WTC11 (cell line): ENCODE measurements around the gene PDE4B. TPM values are rescaled to one million over a fixed set of nuclear protein-coding genes. Genes with fewer than 3 reads are reported as not detected.

Experiments
- ATAC-seq: fragments of 200-7000 bp; cut with Tn5 transposase; 2 replicates; pipeline ENCODE4 v1.10.0; 2021; ENCODE audit warnings: mild to moderate bottlenecking, moderate library complexity
- CTCF ChIA-PET: fragments of 300-600 bp; sonication (Branson Sonifier 250); formaldehyde crosslinking; loops from one replicate; lab custom pipeline; 2021; ENCODE audit warnings: antibody characterized with exemption; lab: Charles Lee
- POLR2A ChIA-PET: fragments of 350-600 bp; sonication (Branson Sonifier 250); formaldehyde crosslinking; loops from one replicate; lab custom pipeline; 2021; ENCODE audit warnings: antibody characterized with exemption; lab: Charles Lee
- DNase-seq: peaks from one replicate; pipeline ENCODE4 v3.0.0; 2021; ENCODE audit warnings: low spot score
- H3K27ac Mint-ChIP-seq: 2 replicates; pipeline ENCODE4 v1.8.0; 2021; ENCODE audit warnings: mixed read lengths
- H3K27me3 Mint-ChIP-seq: 2 replicates; pipeline ENCODE4 v1.8.0; 2021; ENCODE audit warnings: low read depth, mild to moderate bottlenecking, moderate library complexity, mixed read lengths
- H3K36me3 Mint-ChIP-seq: 2 replicates; pipeline ENCODE4 v1.8.0; 2021; ENCODE audit warnings: mixed read lengths
- H3K4me1 Mint-ChIP-seq: 2 replicates; pipeline ENCODE4 v1.8.0; 2022; ENCODE audit warnings: mixed read lengths
- H3K4me3 Mint-ChIP-seq: 2 replicates; pipeline ENCODE4 v1.8.0; 2021; ENCODE audit warnings: mild to moderate bottlenecking, moderate library complexity, mixed read lengths
- H3K9me3 Mint-ChIP-seq: 2 replicates; pipeline ENCODE4 v1.8.0; 2021; ENCODE audit warnings: mixed read lengths
- CBFB ChIP-seq: sonication (generic); formaldehyde crosslinking; IDR thresholded peaks from 2 replicates; pipeline ENCODE4 v1.8.1; 2022; ENCODE audit warnings: mild to moderate bottlenecking, low read depth, missing genetic modification reagents
- CREB1 ChIP-seq: sonication (generic); formaldehyde crosslinking; IDR thresholded peaks from 2 replicates; pipeline ENCODE4 v1.8.0; 2023; ENCODE audit warnings: mild to moderate bottlenecking, missing genetic modification reagents
- CREM ChIP-seq: sonication (generic); formaldehyde crosslinking; IDR thresholded peaks from 2 replicates; pipeline ENCODE4 v1.8.1; 2022; ENCODE audit warnings: mild to moderate bottlenecking, missing genetic modification reagents, moderate library complexity
- ESRRA ChIP-seq: sonication (generic); formaldehyde crosslinking; IDR thresholded peaks from 2 replicates; pipeline ENCODE4 v1.8.1; 2022; ENCODE audit warnings: mild to moderate bottlenecking, missing genetic modification reagents, borderline replicate concordance
- ETV6 ChIP-seq: sonication (generic); formaldehyde crosslinking; IDR thresholded peaks from 2 replicates; pipeline ENCODE4 v1.8.1; 2022; ENCODE audit warnings: mild to moderate bottlenecking, missing genetic modification reagents
- FOXJ3 ChIP-seq: sonication (generic); formaldehyde crosslinking; IDR thresholded peaks from 2 replicates; pipeline ENCODE4 v1.9.0; 2021; ENCODE audit warnings: missing genetic modification reagents, mild to moderate bottlenecking, borderline replicate concordance
- FOXK1 ChIP-seq: sonication (generic); formaldehyde crosslinking; IDR thresholded peaks from 2 replicates; pipeline ENCODE4 v1.8.0; 2022; ENCODE audit warnings: mild to moderate bottlenecking, moderate library complexity, missing genetic modification reagents
- GABPB1 ChIP-seq: sonication (generic); formaldehyde crosslinking; IDR thresholded peaks from 2 replicates; pipeline ENCODE4 v1.8.1; 2023; ENCODE audit warnings: mild to moderate bottlenecking, missing genetic modification reagents
- HMGA2 ChIP-seq: fragments of 250-450 bp; sonication (Bioruptor Pico); IDR thresholded peaks from 2 replicates; pipeline ENCODE4 v1.4.0; 2021; ENCODE audit warnings: mild to moderate bottlenecking, moderate library complexity
- IRF2 ChIP-seq: sonication (generic); formaldehyde crosslinking; IDR thresholded peaks from 2 replicates; pipeline ENCODE4 v1.8.0; 2022; ENCODE audit warnings: low read depth, missing genetic modification reagents, borderline replicate concordance
- JAZF1 ChIP-seq: fragments of 250-450 bp; sonication (Bioruptor Pico); IDR thresholded peaks from 2 replicates; pipeline ENCODE4 v1.9.0; 2021; ENCODE audit warnings: moderate library complexity, mild to moderate bottlenecking, inconsistent platforms
- JUN ChIP-seq: sonication (generic); formaldehyde crosslinking; IDR thresholded peaks from 2 replicates; pipeline ENCODE4 v1.8.0; 2023; ENCODE audit warnings: mild to moderate bottlenecking, missing genetic modification reagents
- NFE2L1 ChIP-seq: sonication (generic); formaldehyde crosslinking; IDR thresholded peaks from 2 replicates; pipeline ENCODE4 v1.8.1; 2023; ENCODE audit warnings: missing genetic modification reagents
- NR2C2 ChIP-seq: sonication (generic); formaldehyde crosslinking; IDR thresholded peaks from 2 replicates; pipeline ENCODE4 v1.8.0; 2022; ENCODE audit warnings: mild to moderate bottlenecking, missing genetic modification reagents
- NR3C1 ChIP-seq: sonication (generic); formaldehyde crosslinking; conservative IDR thresholded peaks from 2 replicates; pipeline ENCODE4 v1.8.1; 2023; ENCODE audit warnings: low read depth, mild to moderate bottlenecking, missing genetic modification reagents
- RELA ChIP-seq: sonication (generic); formaldehyde crosslinking; IDR thresholded peaks from 2 replicates; pipeline ENCODE4 v1.8.1; 2022; ENCODE audit warnings: missing genetic modification reagents, mild to moderate bottlenecking, borderline replicate concordance
- SMAD4 ChIP-seq: sonication (generic); formaldehyde crosslinking; IDR thresholded peaks from 2 replicates; pipeline ENCODE4 v1.8.0; 2022; ENCODE audit warnings: mild to moderate bottlenecking, missing genetic modification reagents
- SOX15 ChIP-seq: fragments of 250-450 bp; sonication (Bioruptor Pico); IDR thresholded peaks from 2 replicates; pipeline ENCODE4 v1.9.0; 2021; ENCODE audit warnings: mild to moderate bottlenecking
- TCF7 ChIP-seq: sonication (generic); formaldehyde crosslinking; IDR thresholded peaks from 2 replicates; pipeline ENCODE4 v1.8.0; 2022; ENCODE audit warnings: mild to moderate bottlenecking, low read depth, missing genetic modification reagents, moderate library complexity
- TEAD1 ChIP-seq: sonication (generic); formaldehyde crosslinking; IDR thresholded peaks from 2 replicates; pipeline ENCODE4 v1.8.0; 2022; ENCODE audit warnings: mild to moderate bottlenecking, missing genetic modification reagents
- TEAD4 ChIP-seq: sonication (generic); formaldehyde crosslinking; IDR thresholded peaks from 2 replicates; pipeline ENCODE4 v1.8.0; 2022; ENCODE audit warnings: mild to moderate bottlenecking, missing genetic modification reagents
- ZBTB21 ChIP-seq: sonication (generic); formaldehyde crosslinking; IDR thresholded peaks from 2 replicates; pipeline ENCODE4 v1.8.1; 2023; ENCODE audit warnings: mild to moderate bottlenecking, missing genetic modification reagents, borderline replicate concordance
- ZNF232 ChIP-seq: sonication (generic); formaldehyde crosslinking; IDR thresholded peaks from 2 replicates; pipeline ENCODE4 v1.8.0; 2022; ENCODE audit warnings: mild to moderate bottlenecking, missing genetic modification reagents
- ZNF671 ChIP-seq: fragments of 250-450 bp; sonication (Bioruptor Pico); IDR thresholded peaks from 2 replicates; pipeline ENCODE4 v1.8.0; 2021; ENCODE audit warnings: mild to moderate bottlenecking
- total RNA-seq: library from RNA; stranded (reverse); gene quantifications from 3 replicates; pipeline ENCODE4 v1.2.3, GENCODE V29; 2021
- TF ChIP-seq, protein P1 (sequence below): sonication (generic); formaldehyde crosslinking; IDR thresholded peaks from 2 replicates; pipeline ENCODE4 v1.8.1; 2023; ENCODE audit warnings: mild to moderate bottlenecking, moderate library complexity, missing genetic modification reagents
- TF ChIP-seq, protein P2 (sequence below): fragments of 250-450 bp; sonication (Bioruptor Pico); conservative IDR thresholded peaks from 2 replicates; pipeline ENCODE4 v1.9.0; 2021; ENCODE audit warnings: mild to moderate bottlenecking
- TF ChIP-seq, protein P3 (sequence below): fragments of 250-450 bp; sonication (Bioruptor Pico); IDR thresholded peaks from 2 replicates; pipeline ENCODE4 v1.8.0; 2021; ENCODE audit warnings: mild to moderate bottlenecking
- TF ChIP-seq, protein P4 (sequence below): sonication (generic); formaldehyde crosslinking; IDR thresholded peaks from 2 replicates; pipeline ENCODE4 v1.8.0; 2022; ENCODE audit warnings: mild to moderate bottlenecking, missing genetic modification reagents
- TF ChIP-seq, protein P5 (sequence below): sonication (generic); formaldehyde crosslinking; IDR thresholded peaks from 2 replicates; pipeline ENCODE4 v1.8.0; 2022; ENCODE audit warnings: mild to moderate bottlenecking, missing genetic modification reagents
- TF ChIP-seq, protein P6 (sequence below): sonication (generic); formaldehyde crosslinking; IDR thresholded peaks from 2 replicates; pipeline ENCODE4 v1.8.0; 2022; ENCODE audit warnings: mild to moderate bottlenecking, missing genetic modification reagents

PDE4B gene
- total RNA-seq, 1 experiment from 2014 or later, result 8.0 TPM

DNA sequence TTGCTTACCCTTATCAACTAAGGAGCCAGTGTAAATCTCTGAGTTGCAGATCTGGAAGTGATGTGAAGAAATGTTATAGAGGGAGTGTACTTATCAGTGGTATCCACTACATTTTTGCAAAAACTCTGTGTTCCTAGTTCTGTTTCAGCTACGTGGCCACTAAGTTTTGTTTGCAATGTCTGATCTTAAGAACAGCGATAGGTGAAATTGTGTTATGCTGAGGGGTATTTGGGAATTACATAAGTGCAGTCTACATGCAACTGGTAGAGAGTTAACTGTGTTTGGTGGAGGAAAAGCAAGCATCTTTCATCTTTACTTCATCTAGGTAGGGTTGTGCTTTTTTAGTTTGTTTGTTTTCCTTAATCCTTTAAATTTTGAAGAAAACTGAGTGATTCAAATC is 542.4 kb downstream of the PDE4B start (continued):
- no peak for TF ChIP-seq SOX15
- TF ChIP-seq HMGA2 (CRISPR knock-in tag), result no peak
- no peak for TF ChIP-seq TCF7 (CRISPR knock-in tag)
- no peak for TF ChIP-seq NR2C2 (CRISPR knock-in tag)
- TF ChIP-seq CREB1 (CRISPR knock-in tag), result no peak

DNA sequence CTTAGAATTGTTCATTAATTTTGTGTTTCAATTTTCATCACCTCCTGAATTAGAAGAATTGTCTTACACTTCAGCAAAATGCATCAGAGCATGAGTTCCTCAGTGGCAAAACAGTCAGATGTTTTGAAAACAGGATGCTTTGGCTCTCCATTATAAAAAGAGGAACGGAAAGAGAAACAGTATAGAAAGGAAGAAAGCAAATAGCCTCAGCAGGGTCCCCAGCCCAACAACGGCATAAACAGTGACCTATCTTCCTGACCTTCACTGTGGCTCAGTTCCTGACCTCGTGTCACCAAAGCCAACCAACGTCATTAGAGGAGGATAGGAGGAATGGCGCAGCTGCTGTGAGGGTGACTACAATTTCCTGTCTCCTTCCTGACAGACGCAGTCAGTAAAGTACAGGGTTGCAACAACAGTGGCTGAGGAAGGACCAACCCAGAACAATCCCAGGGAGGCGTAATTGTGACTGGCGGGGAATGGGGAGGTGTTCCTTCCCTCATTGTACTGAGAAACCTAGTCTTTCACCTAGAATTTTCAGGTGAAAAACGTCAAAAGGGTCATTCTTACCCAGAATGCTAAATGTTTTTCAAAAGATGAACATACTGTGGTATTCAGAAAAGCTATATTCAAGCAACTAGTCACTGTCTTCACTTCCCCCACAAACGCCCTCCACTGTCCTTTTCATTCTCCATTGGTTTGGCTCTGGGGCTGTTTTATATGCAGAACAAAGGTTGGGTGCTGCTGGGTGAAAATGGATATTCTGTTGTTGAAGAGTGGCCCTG is 543.4 kb downstream of the PDE4B start:
- peak; percentile 40 for ATAC-seq
- peaks cover 70% of the 10 kb centered on the region for H3K4me1 Mint-ChIP-seq
- TF ChIP-seq RELA (CRISPR knock-in tag), result no peak
- TF ChIP-seq JUN (CRISPR knock-in tag), result no peak
- TF ChIP-seq SMAD4 (CRISPR knock-in tag), result no peak
- TF ChIP-seq NFE2L1 (CRISPR knock-in tag), result no peak
- 0 out of 2 replicates have a peak, but pooled peaks have one; percentile 32 for TF ChIP-seq FOXK1 (CRISPR knock-in tag)
- TF ChIP-seq GABPB1, result no peak
- TF ChIP-seq JAZF1, result no peak
- TF ChIP-seq ESRRA (CRISPR knock-in tag), result no peak; the same call in 1 of the 2 replicates
- no peak for TF ChIP-seq NR3C1 (CRISPR knock-in tag)
- TF ChIP-seq ETV6, result 0 out of 2 replicates have a peak, but pooled peaks have one; percentile 51
- TF ChIP-seq, protein P1, sequence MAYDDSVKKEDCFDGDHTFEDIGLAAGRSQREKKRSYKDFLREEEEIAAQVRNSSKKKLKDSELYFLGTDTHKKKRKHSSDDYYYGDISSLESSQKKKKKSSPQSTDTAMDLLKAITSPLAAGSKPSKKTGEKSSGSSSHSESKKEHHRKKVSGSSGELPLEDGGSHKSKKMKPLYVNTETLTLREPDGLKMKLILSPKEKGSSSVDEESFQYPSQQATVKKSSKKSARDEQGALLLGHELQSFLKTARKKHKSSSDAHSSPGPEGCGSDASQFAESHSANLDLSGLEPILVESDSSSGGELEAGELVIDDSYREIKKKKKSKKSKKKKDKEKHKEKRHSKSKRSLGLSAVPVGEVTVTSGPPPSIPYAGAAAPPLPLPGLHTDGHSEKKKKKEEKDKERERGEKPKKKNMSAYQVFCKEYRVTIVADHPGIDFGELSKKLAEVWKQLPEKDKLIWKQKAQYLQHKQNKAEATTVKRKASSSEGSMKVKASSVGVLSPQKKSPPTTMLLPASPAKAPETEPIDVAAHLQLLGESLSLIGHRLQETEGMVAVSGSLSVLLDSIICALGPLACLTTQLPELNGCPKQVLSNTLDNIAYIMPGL (CRISPR knock-in tag), result no peak
- no peak for TF ChIP-seq FOXJ3 (CRISPR knock-in tag)
- TF ChIP-seq TEAD1 (CRISPR knock-in tag), result peak; percentile 53; the same call in 1 of the 2 replicates
- no peak for TF ChIP-seq TEAD4 (CRISPR knock-in tag)
- TF ChIP-seq CREB1 (CRISPR knock-in tag), result no peak
- TF ChIP-seq ZBTB21 (CRISPR knock-in tag), result peak; percentile 78; the same call in 1 of the 2 replicates
- TF ChIP-seq, protein P2, sequence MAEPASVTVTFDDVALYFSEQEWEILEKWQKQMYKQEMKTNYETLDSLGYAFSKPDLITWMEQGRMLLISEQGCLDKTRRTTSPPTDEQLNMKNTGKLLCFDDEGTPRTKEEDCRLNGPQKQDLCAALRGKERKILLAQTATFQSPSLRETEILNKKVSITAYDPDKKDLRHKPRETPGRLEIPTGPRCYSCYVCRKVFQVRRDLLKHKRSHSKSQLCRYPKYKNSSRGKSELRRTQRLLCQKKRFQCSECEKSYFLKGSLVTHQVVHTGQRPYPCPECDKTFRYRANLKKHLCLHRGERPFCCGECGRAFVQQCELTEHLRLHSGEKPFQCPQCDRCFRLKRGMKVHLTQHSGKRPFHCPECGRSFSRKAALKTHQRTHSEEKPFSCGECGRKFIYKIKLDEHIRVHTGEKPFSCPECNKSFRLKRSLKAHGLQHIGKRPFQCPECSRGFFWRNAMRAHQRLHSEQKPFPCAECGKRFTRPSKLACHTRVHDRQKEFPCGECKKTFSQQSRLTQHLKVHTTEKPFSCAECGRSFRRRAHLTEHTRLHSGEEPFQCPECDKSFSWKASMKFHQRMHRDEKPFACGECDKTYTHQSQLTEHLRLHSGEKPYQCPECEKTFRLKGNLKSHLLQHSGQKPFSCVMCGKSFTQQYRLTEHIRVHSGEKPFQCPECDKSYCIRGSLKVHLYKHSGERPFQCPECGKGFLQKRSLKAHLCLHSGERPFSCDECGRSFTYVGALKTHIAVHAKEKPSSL, result no peak
- TF ChIP-seq, protein P3, sequence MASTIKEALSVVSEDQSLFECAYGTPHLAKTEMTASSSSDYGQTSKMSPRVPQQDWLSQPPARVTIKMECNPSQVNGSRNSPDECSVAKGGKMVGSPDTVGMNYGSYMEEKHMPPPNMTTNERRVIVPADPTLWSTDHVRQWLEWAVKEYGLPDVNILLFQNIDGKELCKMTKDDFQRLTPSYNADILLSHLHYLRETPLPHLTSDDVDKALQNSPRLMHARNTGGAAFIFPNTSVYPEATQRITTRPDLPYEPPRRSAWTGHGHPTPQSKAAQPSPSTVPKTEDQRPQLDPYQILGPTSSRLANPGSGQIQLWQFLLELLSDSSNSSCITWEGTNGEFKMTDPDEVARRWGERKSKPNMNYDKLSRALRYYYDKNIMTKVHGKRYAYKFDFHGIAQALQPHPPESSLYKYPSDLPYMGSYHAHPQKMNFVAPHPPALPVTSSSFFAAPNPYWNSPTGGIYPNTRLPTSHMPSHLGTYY (CRISPR knock-in tag), result no peak
- no peak for TF ChIP-seq ZNF671 (CRISPR knock-in tag)
- TF ChIP-seq HMGA2 (CRISPR knock-in tag), result no peak
- TF ChIP-seq CBFB (CRISPR knock-in tag), result no peak
- no peak for TF ChIP-seq IRF2 (CRISPR knock-in tag)
- no peak for TF ChIP-seq ZNF232 (CRISPR knock-in tag)
- TF ChIP-seq, protein P4, sequence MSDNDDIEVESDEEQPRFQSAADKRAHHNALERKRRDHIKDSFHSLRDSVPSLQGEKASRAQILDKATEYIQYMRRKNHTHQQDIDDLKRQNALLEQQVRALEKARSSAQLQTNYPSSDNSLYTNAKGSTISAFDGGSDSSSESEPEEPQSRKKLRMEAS (CRISPR knock-in tag), result peak; percentile 32; the same call in 1 of the 2 replicates
- no peak for TF ChIP-seq CREM (CRISPR knock-in tag)
- TF ChIP-seq, protein P5, sequence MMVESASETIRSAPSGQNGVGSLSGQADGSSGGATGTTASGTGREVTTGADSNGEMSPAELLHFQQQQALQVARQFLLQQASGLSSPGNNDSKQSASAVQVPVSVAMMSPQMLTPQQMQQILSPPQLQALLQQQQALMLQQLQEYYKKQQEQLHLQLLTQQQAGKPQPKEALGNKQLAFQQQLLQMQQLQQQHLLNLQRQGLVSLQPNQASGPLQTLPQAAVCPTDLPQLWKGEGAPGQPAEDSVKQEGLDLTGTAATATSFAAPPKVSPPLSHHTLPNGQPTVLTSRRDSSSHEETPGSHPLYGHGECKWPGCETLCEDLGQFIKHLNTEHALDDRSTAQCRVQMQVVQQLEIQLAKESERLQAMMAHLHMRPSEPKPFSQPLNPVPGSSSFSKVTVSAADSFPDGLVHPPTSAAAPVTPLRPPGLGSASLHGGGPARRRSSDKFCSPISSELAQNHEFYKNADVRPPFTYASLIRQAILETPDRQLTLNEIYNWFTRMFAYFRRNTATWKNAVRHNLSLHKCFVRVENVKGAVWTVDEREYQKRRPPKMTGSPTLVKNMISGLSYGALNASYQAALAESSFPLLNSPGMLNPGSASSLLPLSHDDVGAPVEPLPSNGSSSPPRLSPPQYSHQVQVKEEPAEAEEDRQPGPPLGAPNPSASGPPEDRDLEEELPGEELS, result no peak
- TF ChIP-seq, protein P6, sequence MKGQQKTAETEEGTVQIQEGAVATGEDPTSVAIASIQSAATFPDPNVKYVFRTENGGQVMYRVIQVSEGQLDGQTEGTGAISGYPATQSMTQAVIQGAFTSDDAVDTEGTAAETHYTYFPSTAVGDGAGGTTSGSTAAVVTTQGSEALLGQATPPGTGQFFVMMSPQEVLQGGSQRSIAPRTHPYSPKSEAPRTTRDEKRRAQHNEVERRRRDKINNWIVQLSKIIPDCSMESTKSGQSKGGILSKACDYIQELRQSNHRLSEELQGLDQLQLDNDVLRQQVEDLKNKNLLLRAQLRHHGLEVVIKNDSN (CRISPR knock-in tag), result no peak

More for the DNA sequence above, 543.4 kb downstream of the PDE4B start:
- H3K4me3 Mint-ChIP-seq, result peak overlapping the region; percentile 27; the same call in 1 of the 2 replicates
- no peak for DNase-seq
- no peaks in the 10 kb centered on the region; the same call in 1 of the 2 replicates for H3K27me3 Mint-ChIP-seq
- H3K36me3 Mint-ChIP-seq, result no peaks in the 10 kb centered on the region
- no peaks in the 10 kb centered on the region for H3K9me3 Mint-ChIP-seq
- H3K27ac Mint-ChIP-seq, result peak overlapping the region; percentile 96
- POLR2A ChIA-PET, result no interaction called here
- CTCF ChIA-PET, result no interaction called here
